K562 (cell line): ENCODE measurements around the gene INPP4B. TPM values are rescaled to one million over a fixed set of nuclear protein-coding genes. Genes with fewer than 3 reads are reported as not detected.

ENCODE experiments used
- ATAC-seq: fragments of 200-7000 bp; cut with Tn5 transposase; 3 replicates; pipeline ENCODE4 v1.9.1; 2020; ENCODE audit warnings: moderate library complexity
- BruUV-seq: library from RNA; stranded (reverse); fragments of 400-500 nt; replicated peaks from 2 replicates; lab custom pipeline; 2021; lab: Mats Ljungman, UMichigan
- CTCF ChIA-PET: fragments of 300-600 bp; formaldehyde crosslinking; extraction: SDS; loops from one replicate; lab custom pipeline; 2021; ENCODE audit warnings: low intra/inter-chr PET ratio; lab: Yijun Ruan, JAX
- POLR2A ChIA-PET: fragments of 300-600, 350-650 bp; sonication (Branson Sonifier 250); formaldehyde crosslinking; extraction: SDS; loops from one replicate; lab custom pipeline; 2021; ENCODE audit warnings: antibody characterized with exemption, inconsistent platforms; lab: Yijun Ruan, JAX
- DNase-seq, 4 experiments: peaks; one replicate each; pipeline versions ENCODE4 v3.0.0 to v3.0.0-alpha.2; 2011 to 2018; ENCODE audit warnings: low spot score in 3 of 4, mixed read lengths in 3 of 4; ENCODE audit errors: extremely low read depth in 1 of 4
- FAIRE-seq: peaks from 2 replicates; lab custom pipeline; 2011; peaks lifted over from hg19 to GRCh38; lab: Jason Lieb, UNC
- H2AFZ ChIP-seq: 2 replicates; pipeline ENCODE4 v1.6.0; 2011; ENCODE audit warnings: low read depth, low read length, control low read depth, inconsistent platforms
- H3K27ac ChIP-seq: fragments of 200-600 bp; 3 replicates; pipeline ENCODE4 v1.8.0; 2011; ENCODE audit warnings: low read depth, mild to moderate bottlenecking, control low read depth, inconsistent platforms, low read length, moderate library complexity, mixed read lengths; ENCODE audit errors: extremely low read depth
- H3K27me3 ChIP-seq, 2 experiments: fragments of 300-600 bp in 1 of 2; 2 replicates in 1 of 2; 3 replicates in 1 of 2; pipeline versions ENCODE4 v1.6.0 to v1.8.0; 2011; ENCODE audit warnings: inconsistent platforms in 2 of 2, low read length in 2 of 2, mild to moderate bottlenecking in 1 of 2, mixed read lengths in 1 of 2, moderate library complexity in 1 of 2; ENCODE audit not compliant: control insufficient read depth in 2 of 2, insufficient read depth in 2 of 2
- H3K36me3 ChIP-seq: fragments of 300-600 bp; 3 replicates; pipeline ENCODE4 v1.8.0; 2011; ENCODE audit warnings: mild to moderate bottlenecking, low read length, inconsistent platforms; ENCODE audit not compliant: control insufficient read depth, insufficient read depth
- H3K4me1 ChIP-seq, 2 experiments: fragments of 200-600 bp in 1 of 2; replicated peaks in 1 of 2; 2 replicates in 1 of 2; 3 replicates in 1 of 2; pipeline versions ENCODE4 v1.5.1 to v1.8.0; 2011; ENCODE audit warnings: inconsistent platforms in 2 of 2, low read length in 2 of 2, mild to moderate bottlenecking in 1 of 2, mixed read lengths in 1 of 2, moderate library complexity in 1 of 2; ENCODE audit not compliant: control insufficient read depth in 2 of 2, insufficient read depth in 2 of 2
- H3K4me2 ChIP-seq: 2 replicates; pipeline ENCODE4 v1.6.1; 2011; ENCODE audit warnings: low read length, control low read depth, inconsistent platforms, mixed read lengths; ENCODE audit not compliant: insufficient read depth
- H3K4me3 ChIP-seq: fragments of 200-600 bp; sonication (generic), shearing (Covaris generic); 2 replicates; pipeline ENCODE4 v1.5.1; 2016; ENCODE audit warnings: control low read depth, inconsistent platforms
- H3K79me2 ChIP-seq: fragments of 200-600 bp; 3 replicates; pipeline ENCODE4 v1.8.0; 2011; ENCODE audit warnings: low read length, inconsistent platforms; ENCODE audit not compliant: control insufficient read depth, insufficient read depth
- H3K9ac ChIP-seq, 2 experiments: 2 replicates each; pipeline versions ENCODE4 v1.6.0 to v1.6.1; 2011; ENCODE audit warnings: low read depth in 2 of 2, low read length in 2 of 2, control low read depth in 1 of 2, inconsistent platforms in 1 of 2, mild to moderate bottlenecking in 1 of 2, mixed read lengths in 1 of 2; ENCODE audit not compliant: insufficient read depth in 1 of 2
- H3K9me1 ChIP-seq: one replicate; pipeline ENCODE4 v1.6.0; 2011; ENCODE audit warnings: inconsistent platforms, mild to moderate bottlenecking, low read length, moderate library complexity; ENCODE audit not compliant: control insufficient read depth, insufficient read depth
- H3K9me3 ChIP-seq: replicated peaks from 2 replicates; pipeline ENCODE4 v1.5.1; 2011; ENCODE audit warnings: low read depth, low read length, inconsistent platforms; ENCODE audit not compliant: control insufficient read depth, insufficient read depth
- H4K20me1 ChIP-seq: replicated peaks from 2 replicates; pipeline ENCODE4 v1.6.1; 2011; ENCODE audit warnings: low read length, inconsistent platforms, mixed read lengths; ENCODE audit not compliant: control insufficient read depth, insufficient read depth
- LEF1 ChIP-seq: fragments of 450-650 bp; IDR thresholded peaks from 2 replicates; pipeline ENCODE4 v1.6.1; 2016; ENCODE audit warnings: mild to moderate bottlenecking
- POLR2AphosphoS5 ChIP-seq: IDR thresholded peaks from 2 replicates; pipeline ENCODE4 v1.6.1; 2011; ENCODE audit warnings: mild to moderate bottlenecking, low read depth, low read length, moderate library complexity; ENCODE audit not compliant: control insufficient read depth, insufficient read depth
- RFX5 ChIP-seq: IDR thresholded peaks from 2 replicates; pipeline ENCODE4 v1.6.1; 2011; ENCODE audit warnings: low read depth, mild to moderate bottlenecking, improper control_type of control experiment, low read length
- SIRT6 ChIP-seq: IDR thresholded peaks from one replicate; pipeline ENCODE4 v1.6.1; 2012; ENCODE audit warnings: low read depth, mild to moderate bottlenecking, control low read depth, inconsistent platforms, low read length, moderate library complexity
- SRF ChIP-seq, 2 experiments: fragments of 250-450, 450-650 bp in 1 of 2; sonication (Bioruptor Pico) in 1 of 2; sonication (generic) in 1 of 2; formaldehyde crosslinking; IDR thresholded peaks; 2 replicates each; pipeline versions ENCODE4 v1.5.0 to v1.5.1; 2020 to 2022; ENCODE audit warnings: mild to moderate bottlenecking in 1 of 2, missing genetic modification reagents in 1 of 2
- TEAD4 ChIP-seq, 2 experiments: sonication (generic) in 1 of 2; formaldehyde crosslinking in 1 of 2; IDR thresholded peaks; 2 replicates each; pipeline versions ENCODE4 v1.6.1 to v1.8.0; 2012 to 2022; ENCODE audit warnings: borderline replicate concordance in 1 of 2, inconsistent platforms in 1 of 2, low read length in 1 of 2, mild to moderate bottlenecking in 1 of 2, missing genetic modification reagents in 1 of 2
- ZNF263 ChIP-seq: sonication (generic); formaldehyde crosslinking; IDR thresholded peaks from 2 replicates; pipeline ENCODE4 v1.8.0; 2022; ENCODE audit warnings: mild to moderate bottlenecking, missing genetic modification reagents, borderline replicate concordance
- WGBS: fragments of 100-300 bp; shearing (Covaris generic); methylation state at CpG from one replicate; pipeline ENCODE4 v1.1.6; 2016; ENCODE audit warnings: low coverage, mixed read lengths; ENCODE audit not compliant: insufficient coverage; ENCODE audit errors: missing lambda C conversion rate; 5-methylcytosine and 5-hydroxymethylcytosine counted together
- in situ Hi-C: fragments of 300-500 bp; cut with MboI; formaldehyde crosslinking; loops from 4 replicates; pipeline ENCODE4 v1.15.0; 2018; ENCODE audit warnings: inconsistent platforms, mixed read lengths
- intact Hi-C: fragments of 100-400 bp; cut with micrococcal nuclease; formaldehyde crosslinking; loops from 2 replicates; pipeline ENCODE4 v1.14.2; 2022
- polyA plus RNA-seq, 8 experiments: library from polyadenylated mRNA; depleted of rRNA in 4 of 8; stranded (reverse) in 5 of 8; unstranded in 3 of 8; fragments of >200 nt; fragmentation: Nextera tagmentation in 2 of 8; fragmentation: Illumina TruSeq in 1 of 8; extraction: Ambion mirVana in 2 of 8; extraction: Trizol in 1 of 8; gene quantifications; 2 replicates each; pipeline versions ENCODE4 v1.2.1 to v1.2.3, GENCODE V29; 2011 to 2014; ENCODE audit warnings: inconsistent platforms in 1 of 8, missing spikeins in 1 of 8
- total RNA-seq, 7 experiments: library from RNA; depleted of rRNA in 6 of 7; stranded (reverse); fragments of >200 nt in 6 of 7; fragmentation: Illumina TruSeq in 2 of 7; extraction: Trizol in 2 of 7; gene quantifications; 2 replicates each; pipeline versions ENCODE4 v1.2.1 to v1.2.3, GENCODE V29; 2011 to 2021; ENCODE audit warnings: low replicate concordance in 1 of 7
- TF ChIP-seq, protein P1 (sequence below): fragments of 450-650 bp; formaldehyde crosslinking; IDR thresholded peaks from 2 replicates; pipeline ENCODE4 v1.4.0; 2020; ENCODE audit warnings: mild to moderate bottlenecking, moderate library complexity

Gene INPP4B
- total and polyA plus RNA-seq, 9 of the 15 experiments (the other 6 are each of a cell fraction or from before 2014, with no cell fraction given), result 0.04 to 0.11 TPM; not detected in 7

DNA sequence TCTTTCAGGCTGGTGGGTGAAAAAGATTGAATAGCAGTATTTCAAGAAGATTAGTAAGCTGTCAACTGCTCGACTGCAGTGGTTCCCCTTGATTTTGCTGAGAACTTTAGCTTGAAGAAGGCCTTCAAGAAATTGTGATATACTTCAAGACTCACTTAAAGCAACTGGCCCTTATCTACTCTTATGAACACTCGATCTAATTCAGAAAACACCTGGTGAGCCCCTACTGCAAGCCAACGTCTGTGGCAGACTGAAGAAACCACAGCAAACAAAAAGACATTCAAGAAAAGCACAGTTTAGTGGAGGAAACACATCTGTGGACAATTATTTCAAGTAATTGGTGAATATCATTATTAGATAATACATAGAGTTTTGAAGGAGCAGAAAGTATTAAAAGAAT lies 119.0 kb downstream of the INPP4B start:
- intact Hi-C loops (no loop called here), in situ Hi-C loops (no loop called here)
- ATAC-seq, result no peak
- no peak overlapping the region for H3K4me2 ChIP-seq
- ChIA-PET CTCF (no interaction called here), POLR2A (no interaction called here)
- H3K9me3 ChIP-seq, result 0 out of 2 replicates have a peak, but pooled peaks cover 2% of the 10 kb centered on the region
- H3K27me3 ChIP-seq, result no peaks in the 10 kb centered on the region
- H4K20me1 ChIP-seq, result no peaks in the 10 kb centered on the region
- no peak for DNase-seq
- H3K79me2 ChIP-seq, result no peaks in the 10 kb centered on the region
- H3K4me3 ChIP-seq, result no peak overlapping the region
- WGBS, result 0% methylated on average over 3 of the region's 3 CpGs
- no peak for FAIRE-seq
- no peak overlapping the region for H3K9ac ChIP-seq
- H2AFZ ChIP-seq, result no peak overlapping the region
- H3K9me1 ChIP-seq, result no peaks in the 10 kb centered on the region
- no peaks in the 10 kb centered on the region for H3K4me1 ChIP-seq
- H3K27ac ChIP-seq, result no peak overlapping the region
- no peaks in the 10 kb centered on the region for H3K36me3 ChIP-seq
- no TSS peak for BruUV-seq
- TF ChIP-seq TEAD4 (IDR thresholded peaks at IDR 0.05; ENCODE audit: low read length), result no peak
- TF ChIP-seq TEAD4 (CRISPR knock-in tag; IDR thresholded peaks at IDR 0.05; ENCODE audit: borderline replicate concordance), result no peak
- no peak for TF ChIP-seq RFX5
- TF ChIP-seq SRF (CRISPR knock-in tag; IDR thresholded peaks at IDR 0.05), result no peak
- TF ChIP-seq, protein P1, sequence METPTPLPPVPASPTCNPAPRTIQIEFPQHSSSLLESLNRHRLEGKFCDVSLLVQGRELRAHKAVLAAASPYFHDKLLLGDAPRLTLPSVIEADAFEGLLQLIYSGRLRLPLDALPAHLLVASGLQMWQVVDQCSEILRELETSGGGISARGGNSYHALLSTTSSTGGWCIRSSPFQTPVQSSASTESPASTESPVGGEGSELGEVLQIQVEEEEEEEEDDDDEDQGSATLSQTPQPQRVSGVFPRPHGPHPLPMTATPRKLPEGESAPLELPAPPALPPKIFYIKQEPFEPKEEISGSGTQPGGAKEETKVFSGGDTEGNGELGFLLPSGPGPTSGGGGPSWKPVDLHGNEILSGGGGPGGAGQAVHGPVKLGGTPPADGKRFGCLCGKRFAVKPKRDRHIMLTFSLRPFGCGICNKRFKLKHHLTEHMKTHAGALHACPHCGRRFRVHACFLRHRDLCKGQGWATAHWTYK (CRISPR knock-in tag), result no peak
- no peak for TF ChIP-seq LEF1
- no peak for TF ChIP-seq ZNF263
- no peak for TF ChIP-seq POLR2AphosphoS5
- TF ChIP-seq SIRT6, result no peak
- TF ChIP-seq, all 486 proteins: peak for 0
